Breast epithelium (tissue), 4 donors: ENCODE data around the gene POU2F2. TPM values are rescaled to one million over a fixed set of nuclear protein-coding genes. Genes with fewer than 3 reads are reported as not detected.

ENCODE experiments used
- DNase-seq, 2 donors: peaks; one replicate each; pipeline ENCODE4 v3.0.0-alpha.2; 2019; ENCODE audit warnings: low spot score in 2 of 2
- H3K27ac ChIP-seq, 2 donors: fragments of 200-600 bp; sonication (generic) in 1 of 2; one replicate each; pipeline ENCODE4 v1.5.1; 2016 to 2019; ENCODE audit warnings: mild to moderate bottlenecking in 1 of 2
- H3K27me3 ChIP-seq, 2 donors: fragments of 200-600 bp; sonication (generic) in 1 of 2; one replicate each; pipeline versions ENCODE4 v1.5.1 to v1.6.0; 2017 to 2019; ENCODE audit warnings: control low read depth in 1 of 2, mild to moderate bottlenecking in 1 of 2
- H3K36me3 ChIP-seq: fragments of 200-600 bp; one replicate; pipeline ENCODE4 v1.5.1; 2019
- H3K4me1 ChIP-seq, 2 donors: fragments of 200-600 bp; sonication (generic); one replicate each; pipeline ENCODE4 v1.5.1; 2016 to 2019; ENCODE audit warnings: control low read depth in 1 of 2
- H3K4me3 ChIP-seq, 3 donors: fragments of 200-600 bp; sonication (generic); 1 replicate in 2 of 3; 2 replicates in 1 of 3; pipeline ENCODE4 v1.5.1; 2016 to 2019; ENCODE audit warnings: mild to moderate bottlenecking in 3 of 3, moderate library complexity in 2 of 3
- H3K9me3 ChIP-seq, 2 donors: fragments of 200-600 bp; sonication (generic) in 1 of 2; one replicate each; pipeline ENCODE4 v1.5.1; 2016 to 2019; ENCODE audit warnings: control low read depth in 1 of 2
- POLR2A ChIP-seq: fragments of 450-650 bp; IDR thresholded peaks from one replicate; pipeline ENCODE4 v1.6.1; 2016; ENCODE audit warnings: antibody characterized with exemption, mild to moderate bottlenecking, moderate library complexity
- POLR2AphosphoS5 ChIP-seq, 3 donors: sonication (generic); formaldehyde crosslinking; IDR thresholded peaks; one replicate each; pipeline ENCODE4 v1.6.1; 2017; ENCODE audit warnings: antibody characterized with exemption in 3 of 3
- intact Hi-C: fragments of 100-400 bp; cut with DNase I; formaldehyde crosslinking; loops from one replicate; pipeline ENCODE4 v1.15.1; 2023; ENCODE audit warnings: low total_unique reads
- total RNA-seq, 3 donors: library from RNA; depleted of rRNA; stranded (reverse); fragments of >200 nt; gene quantifications; one replicate each; pipeline ENCODE4 v1.1.0, GENCODE V29; 2016
- TF ChIP-seq, protein P1 (sequence below), 3 donors: fragments of 450-650 bp; IDR thresholded peaks; one replicate each; pipeline ENCODE4 v1.5.1; 2016 to 2017; ENCODE audit warnings: antibody characterized with exemption in 3 of 3, mild to moderate bottlenecking in 3 of 3, moderate library complexity in 3 of 3

Gene POU2F2
- total RNA-seq, 3 donors from 2014 or later, result 1.2 to 2.9 (median 1.6) TPM

DNA sequence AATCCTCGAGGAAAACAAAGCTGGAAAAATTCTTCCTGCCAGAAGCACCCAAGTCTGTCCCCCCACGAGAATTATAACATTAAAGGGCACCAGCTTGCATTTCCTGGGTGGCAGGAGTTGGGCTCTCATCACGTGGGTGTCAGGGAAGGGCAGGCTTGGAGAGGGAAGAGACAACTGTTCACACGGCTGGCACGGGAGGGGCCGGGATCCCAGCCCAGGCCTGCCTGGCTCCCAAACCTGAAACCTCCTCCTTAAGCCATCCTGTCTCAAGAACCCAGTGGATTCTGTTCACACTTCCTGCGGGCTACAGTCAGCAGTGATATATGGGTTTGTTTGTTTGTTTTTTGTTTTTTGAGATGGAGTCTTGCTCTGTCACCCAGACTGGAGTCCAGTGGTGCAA is 74.4 kb downstream of the POU2F2 start:
- no peaks in the 10 kb centered on the region for H3K36me3 ChIP-seq
- TF ChIP-seq POLR2A (no peak), POLR2AphosphoS5 (IDR thresholded peaks at IDR 0.05) (no peak)
- TF ChIP-seq, protein P1, sequence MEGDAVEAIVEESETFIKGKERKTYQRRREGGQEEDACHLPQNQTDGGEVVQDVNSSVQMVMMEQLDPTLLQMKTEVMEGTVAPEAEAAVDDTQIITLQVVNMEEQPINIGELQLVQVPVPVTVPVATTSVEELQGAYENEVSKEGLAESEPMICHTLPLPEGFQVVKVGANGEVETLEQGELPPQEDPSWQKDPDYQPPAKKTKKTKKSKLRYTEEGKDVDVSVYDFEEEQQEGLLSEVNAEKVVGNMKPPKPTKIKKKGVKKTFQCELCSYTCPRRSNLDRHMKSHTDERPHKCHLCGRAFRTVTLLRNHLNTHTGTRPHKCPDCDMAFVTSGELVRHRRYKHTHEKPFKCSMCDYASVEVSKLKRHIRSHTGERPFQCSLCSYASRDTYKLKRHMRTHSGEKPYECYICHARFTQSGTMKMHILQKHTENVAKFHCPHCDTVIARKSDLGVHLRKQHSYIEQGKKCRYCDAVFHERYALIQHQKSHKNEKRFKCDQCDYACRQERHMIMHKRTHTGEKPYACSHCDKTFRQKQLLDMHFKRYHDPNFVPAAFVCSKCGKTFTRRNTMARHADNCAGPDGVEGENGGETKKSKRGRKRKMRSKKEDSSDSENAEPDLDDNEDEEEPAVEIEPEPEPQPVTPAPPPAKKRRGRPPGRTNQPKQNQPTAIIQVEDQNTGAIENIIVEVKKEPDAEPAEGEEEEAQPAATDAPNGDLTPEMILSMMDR (IDR thresholded peaks at IDR 0.05), result no peak
- H3K4me1 ChIP-seq, result no peaks in the 10 kb centered on the region
- H3K9me3 ChIP-seq, result no peaks in the 10 kb centered on the region
- no peaks in the 10 kb centered on the region for H3K27me3 ChIP-seq
- DNase-seq, result no peak
- no peak overlapping the region for H3K4me3 ChIP-seq
- intact Hi-C loops, result no loop called here
- H3K27ac ChIP-seq, result no peak overlapping the region

DNA sequence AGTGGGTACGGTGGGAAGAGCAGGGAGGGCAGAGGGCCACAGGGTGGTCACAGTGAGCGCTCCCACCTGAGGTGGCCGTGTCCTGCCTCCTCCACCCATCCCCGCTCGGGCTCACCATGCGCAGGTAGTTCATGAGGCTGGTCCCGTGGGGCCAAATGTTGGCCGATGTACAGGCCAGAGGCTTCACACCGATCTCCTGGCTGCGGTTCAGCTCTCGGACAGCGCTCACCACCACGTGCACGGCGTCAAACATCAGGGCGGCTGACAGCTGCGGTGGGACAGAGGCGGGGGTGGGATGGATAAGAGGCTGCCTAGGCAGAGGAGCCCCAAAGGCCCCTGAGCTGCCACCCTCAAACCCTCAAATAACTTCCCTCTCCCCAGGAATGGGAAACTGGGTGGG is 78.0 kb downstream of the POU2F2 start:
- Histone ChIP-seq H3K9me3 (no peaks in the 10 kb centered on the region), H3K4me1 (no peaks in the 10 kb centered on the region), H3K27me3 (no peaks in the 10 kb centered on the region), H3K36me3 (no peaks in the 10 kb centered on the region), H3K4me3 (no peak overlapping the region), H3K27ac (no peak overlapping the region)
- intact Hi-C loops, result no loop called here
- DNase-seq, result no peak
- TF ChIP-seq, protein P1 (IDR thresholded peaks at IDR 0.05), result no peak
- TF ChIP-seq POLR2A (no peak), POLR2AphosphoS5 (IDR thresholded peaks at IDR 0.05) (no peak)

DNA sequence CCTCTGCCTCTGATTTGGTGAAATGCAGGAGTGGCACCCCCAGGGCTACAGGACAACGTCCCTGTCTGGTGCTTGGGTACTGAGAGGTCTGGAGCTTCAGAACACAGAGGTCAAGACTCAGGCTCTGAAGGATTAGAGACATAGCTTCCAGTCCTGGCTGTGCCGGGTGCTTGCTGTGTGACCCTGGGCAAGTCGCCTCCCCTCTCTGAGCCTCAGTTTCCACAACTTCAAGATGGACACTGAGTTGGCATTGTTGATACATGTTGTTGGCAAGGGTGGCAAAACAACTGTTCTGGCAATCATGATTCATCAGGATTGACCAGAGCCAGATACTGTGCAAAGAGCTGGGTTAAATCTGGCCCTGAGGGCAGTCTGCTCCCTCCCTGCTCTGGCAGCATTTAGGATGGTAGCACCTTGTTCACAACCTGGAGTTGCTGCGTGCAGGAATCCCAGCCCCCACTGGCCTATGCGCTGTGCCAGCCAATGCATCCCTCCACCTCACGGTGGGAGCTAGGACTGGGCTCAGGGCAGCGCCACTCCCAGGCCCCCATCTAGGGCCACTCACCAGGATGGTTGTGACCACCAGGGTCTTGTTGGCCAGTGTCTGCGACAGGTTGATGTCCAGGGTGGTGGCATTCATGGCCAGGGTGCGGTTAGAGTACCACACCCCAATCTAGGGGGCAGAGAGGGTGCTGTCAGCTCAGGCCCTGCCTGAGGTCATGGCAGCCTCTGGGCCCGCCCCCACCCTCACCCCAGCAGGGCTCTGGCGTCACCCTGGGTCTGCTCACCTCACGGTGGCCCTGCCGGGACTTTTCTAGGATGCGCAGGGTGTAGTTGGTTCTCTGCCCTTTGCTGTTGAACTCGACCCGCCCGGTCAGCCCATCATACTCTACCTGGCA is 79.0 kb downstream of the POU2F2 start:
- Histone ChIP-seq H3K27ac (no peak overlapping the region), H3K4me3 (no peak overlapping the region), H3K9me3 (no peaks in the 10 kb centered on the region), H3K27me3 (no peaks in the 10 kb centered on the region), H3K4me1 (no peaks in the 10 kb centered on the region), H3K36me3 (no peaks in the 10 kb centered on the region)
- TF ChIP-seq, protein P1 (IDR thresholded peaks at IDR 0.05), result no peak
- no peak for TF ChIP-seq POLR2A
- TF ChIP-seq POLR2AphosphoS5 (IDR thresholded peaks at IDR 0.05), result no peak
- DNase-seq, result no peak
- intact Hi-C loops, result no loop called here

DNA sequence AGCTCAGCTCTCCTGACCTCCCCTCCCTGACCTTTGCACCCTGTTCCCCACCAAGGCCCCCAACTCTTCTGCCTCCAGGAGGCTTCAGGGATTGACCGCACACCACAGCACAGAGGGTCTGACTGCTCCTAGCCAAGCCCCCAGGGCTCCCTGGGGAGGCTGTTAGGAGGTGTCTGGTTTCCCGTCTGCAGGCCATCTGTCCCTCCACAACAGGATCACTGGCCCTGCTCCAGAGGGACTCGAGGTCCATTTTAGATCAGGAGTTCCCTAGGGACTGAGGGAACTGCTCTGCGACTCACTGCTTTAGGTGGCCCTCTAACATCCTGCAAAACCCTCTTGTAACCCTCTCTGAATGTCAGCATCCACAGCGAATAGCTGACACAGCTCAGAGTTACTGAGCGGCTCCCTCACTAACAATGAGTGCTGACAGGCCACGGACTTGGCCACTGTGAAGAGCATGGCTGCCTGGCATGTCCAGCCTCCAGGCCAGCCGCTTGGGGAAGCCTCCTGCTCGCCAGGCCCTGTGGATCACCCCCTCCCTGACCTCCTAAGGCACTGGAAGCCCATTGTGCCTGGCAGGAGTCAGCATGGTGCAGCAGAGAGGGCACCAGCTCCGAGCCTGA is 79.9 kb downstream of the POU2F2 start:
- Histone ChIP-seq H3K9me3 (no peaks in the 10 kb centered on the region), H3K27ac (no peak overlapping the region), H3K4me3 (no peak overlapping the region), H3K27me3 (no peaks in the 10 kb centered on the region), H3K36me3 (no peaks in the 10 kb centered on the region), H3K4me1 (no peaks in the 10 kb centered on the region)
- DNase-seq, result no peak
- intact Hi-C loops, result no loop called here
- no peak for TF ChIP-seq POLR2AphosphoS5 (IDR thresholded peaks at IDR 0.05)
- TF ChIP-seq, protein P1 (IDR thresholded peaks at IDR 0.05), result no peak
- no peak for TF ChIP-seq POLR2A
